ENCODE measurements around the gene PTPRQ.

DNA sequence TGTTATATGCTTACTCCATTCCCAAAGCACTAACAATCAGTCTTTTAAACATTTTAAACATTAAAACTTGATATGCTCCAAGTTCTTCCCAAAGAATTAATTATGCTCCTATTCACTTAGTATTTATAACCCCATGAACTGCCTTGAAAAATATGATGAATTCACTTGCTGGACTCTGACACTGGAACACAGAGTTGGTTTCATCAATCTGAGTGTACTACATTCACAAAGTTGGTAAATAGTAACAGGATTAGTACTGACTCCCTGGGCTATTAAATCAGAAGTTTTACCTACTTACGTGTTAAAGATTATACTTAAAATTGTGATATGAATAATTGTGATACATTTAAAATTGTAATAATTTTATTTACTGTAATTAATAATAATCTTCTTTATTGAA, 246.1 kb downstream of the PTPRQ start:
- TF ChIP-seq POLR2A (IDR thresholded peaks at IDR 0.05; ENCODE audit: extremely low read depth, insufficient read length), result no peak
- TF ChIP-seq, protein P1, sequence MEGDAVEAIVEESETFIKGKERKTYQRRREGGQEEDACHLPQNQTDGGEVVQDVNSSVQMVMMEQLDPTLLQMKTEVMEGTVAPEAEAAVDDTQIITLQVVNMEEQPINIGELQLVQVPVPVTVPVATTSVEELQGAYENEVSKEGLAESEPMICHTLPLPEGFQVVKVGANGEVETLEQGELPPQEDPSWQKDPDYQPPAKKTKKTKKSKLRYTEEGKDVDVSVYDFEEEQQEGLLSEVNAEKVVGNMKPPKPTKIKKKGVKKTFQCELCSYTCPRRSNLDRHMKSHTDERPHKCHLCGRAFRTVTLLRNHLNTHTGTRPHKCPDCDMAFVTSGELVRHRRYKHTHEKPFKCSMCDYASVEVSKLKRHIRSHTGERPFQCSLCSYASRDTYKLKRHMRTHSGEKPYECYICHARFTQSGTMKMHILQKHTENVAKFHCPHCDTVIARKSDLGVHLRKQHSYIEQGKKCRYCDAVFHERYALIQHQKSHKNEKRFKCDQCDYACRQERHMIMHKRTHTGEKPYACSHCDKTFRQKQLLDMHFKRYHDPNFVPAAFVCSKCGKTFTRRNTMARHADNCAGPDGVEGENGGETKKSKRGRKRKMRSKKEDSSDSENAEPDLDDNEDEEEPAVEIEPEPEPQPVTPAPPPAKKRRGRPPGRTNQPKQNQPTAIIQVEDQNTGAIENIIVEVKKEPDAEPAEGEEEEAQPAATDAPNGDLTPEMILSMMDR (IDR thresholded peaks at IDR 0.05; ENCODE audit: low read depth, low read length), result no peak
- TF ChIP-seq MYC (IDR thresholded peaks at IDR 0.05; ENCODE audit: low read depth, low read length), result no peak
- TF ChIP-seq, protein P2, sequence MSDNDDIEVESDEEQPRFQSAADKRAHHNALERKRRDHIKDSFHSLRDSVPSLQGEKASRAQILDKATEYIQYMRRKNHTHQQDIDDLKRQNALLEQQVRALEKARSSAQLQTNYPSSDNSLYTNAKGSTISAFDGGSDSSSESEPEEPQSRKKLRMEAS (IDR thresholded peaks at IDR 0.05; ENCODE audit: low read depth, low read length), result no peak
